Fibroblast of lung (primary cell): ENCODE data around the gene EFCAB14.

Experiments used
- EZH2 ChIP-seq: IDR thresholded peaks from 2 replicates; pipeline ENCODE4 v1.5.1; 2012; ENCODE audit warnings: low read length, control low read depth, mild to moderate bottlenecking; ENCODE audit errors: missing control alignments
- TF ChIP-seq, protein P1 (sequence below), 2 donors: IDR thresholded peaks in 1 of 2; conservative IDR thresholded peaks in 1 of 2; 1 replicate in 1 of 2; 2 replicates in 1 of 2; pipeline ENCODE4 v1.5.1; 2011 to 2012; ENCODE audit warnings: low read length in 2 of 2, control low read depth in 1 of 2, inconsistent platforms in 1 of 2, low read depth in 1 of 2, mild to moderate bottlenecking in 1 of 2

DNA sequence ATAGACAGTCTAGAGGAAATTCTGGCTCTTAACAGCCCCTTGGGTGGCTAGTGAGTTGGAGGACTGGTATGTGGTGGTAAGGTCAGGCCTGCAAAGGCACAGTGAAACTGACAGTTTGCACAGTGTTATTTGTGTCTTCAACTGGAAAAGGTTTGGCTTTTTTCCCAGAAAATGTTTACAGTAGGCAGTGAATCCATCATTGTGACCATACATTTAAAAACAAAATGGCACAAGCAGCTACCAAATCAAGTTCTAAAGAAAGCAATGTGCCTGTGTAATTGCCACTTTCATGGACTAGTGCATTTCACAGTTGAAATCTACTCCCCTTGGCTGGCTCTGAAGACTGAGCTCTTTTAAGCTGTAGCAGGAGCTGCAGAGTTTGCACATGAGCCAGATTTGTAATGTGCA is 75.5 kb downstream of the EFCAB14 start:
- TF ChIP-seq, protein P1, sequence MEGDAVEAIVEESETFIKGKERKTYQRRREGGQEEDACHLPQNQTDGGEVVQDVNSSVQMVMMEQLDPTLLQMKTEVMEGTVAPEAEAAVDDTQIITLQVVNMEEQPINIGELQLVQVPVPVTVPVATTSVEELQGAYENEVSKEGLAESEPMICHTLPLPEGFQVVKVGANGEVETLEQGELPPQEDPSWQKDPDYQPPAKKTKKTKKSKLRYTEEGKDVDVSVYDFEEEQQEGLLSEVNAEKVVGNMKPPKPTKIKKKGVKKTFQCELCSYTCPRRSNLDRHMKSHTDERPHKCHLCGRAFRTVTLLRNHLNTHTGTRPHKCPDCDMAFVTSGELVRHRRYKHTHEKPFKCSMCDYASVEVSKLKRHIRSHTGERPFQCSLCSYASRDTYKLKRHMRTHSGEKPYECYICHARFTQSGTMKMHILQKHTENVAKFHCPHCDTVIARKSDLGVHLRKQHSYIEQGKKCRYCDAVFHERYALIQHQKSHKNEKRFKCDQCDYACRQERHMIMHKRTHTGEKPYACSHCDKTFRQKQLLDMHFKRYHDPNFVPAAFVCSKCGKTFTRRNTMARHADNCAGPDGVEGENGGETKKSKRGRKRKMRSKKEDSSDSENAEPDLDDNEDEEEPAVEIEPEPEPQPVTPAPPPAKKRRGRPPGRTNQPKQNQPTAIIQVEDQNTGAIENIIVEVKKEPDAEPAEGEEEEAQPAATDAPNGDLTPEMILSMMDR (conservative IDR thresholded peaks at IDR 0.05 in 1 of 2, IDR thresholded peaks at IDR 0.05 in 1 of 2; ENCODE audit: low read depth in 1 of 2, low read length in 2 of 2), result no peak
- TF ChIP-seq EZH2, result no peak
